HG03135 (cell line): ENCODE measurements around the gene SRPK1.

Experiments used
- ATAC-seq: cut with Tn5 transposase; IDR thresholded peaks from one replicate; pipeline ENCODE4 v1.9.1; 2021; ENCODE audit warnings: mild to moderate bottlenecking, moderate library complexity; ENCODE audit not compliant: unreplicated experiment

Gene SRPK1

GRCh38 chr6:35903679-35904078 lies 17.2 kb downstream of the SRPK1 start:
- no peak for ATAC-seq

GRCh38 chr6:35900448-35900847 lies 20.4 kb downstream of the SRPK1 start:
- no peak for ATAC-seq

GRCh38 chr6:35898003-35898402 lies 22.9 kb downstream of the SRPK1 start:
- ATAC-seq, result no peak

GRCh38 chr6:35897486-35897885 lies 23.4 kb downstream of the SRPK1 start:
- ATAC-seq, result no peak

- ATAC-seq, result no peak
These were observed 23.9 kb downstream of the SRPK1 start for GRCh38 chr6:35897036-35897435.

- no peak for ATAC-seq
These were observed 24.7 kb downstream of the SRPK1 start for GRCh38 chr6:35896228-35896627.

GRCh38 chr6:35895560-35895959 lies 25.3 kb downstream of the SRPK1 start:
- no peak for ATAC-seq

GRCh38 chr6:35894776-35895175 lies 26.1 kb downstream of the SRPK1 start:
- ATAC-seq, result no peak

GRCh38 chr6:35893246-35893645 lies 27.7 kb downstream of the SRPK1 start:
- no peak for ATAC-seq

- no peak for ATAC-seq
These were observed 28.4 kb downstream of the SRPK1 start for GRCh38 chr6:35892482-35892881.

- ATAC-seq, result no peak
These were observed 41.7 kb downstream of the SRPK1 start for GRCh38 chr6:35879151-35879550.

GRCh38 chr6:35876902-35877301 lies 44.0 kb downstream of the SRPK1 start:
- no peak for ATAC-seq

GRCh38 chr6:35874730-35875129 lies 46.2 kb downstream of the SRPK1 start:
- ATAC-seq, result no peak

GRCh38 chr6:35859367-35859766 lies 61.5 kb downstream of the SRPK1 start:
- ATAC-seq, result no peak

- ATAC-seq, result no peak
These were observed 63.0 kb downstream of the SRPK1 start for GRCh38 chr6:35857853-35858252.

- no peak for ATAC-seq
These were observed 64.6 kb downstream of the SRPK1 start for GRCh38 chr6:35856250-35856649.

GRCh38 chr6:35852994-35853393 lies 67.9 kb downstream of the SRPK1 start:
- no peak for ATAC-seq

- ATAC-seq, result no peak
These were observed 70.7 kb downstream of the SRPK1 start for GRCh38 chr6:35850208-35850607.

- ATAC-seq, result no peak
These were observed 76.6 kb downstream of the SRPK1 start for GRCh38 chr6:35844290-35844689.

GRCh38 chr6:35842381-35842780 lies 78.5 kb downstream of the SRPK1 start:
- ATAC-seq, result no peak

- ATAC-seq, result no peak
These were observed 81.9 kb downstream of the SRPK1 start for GRCh38 chr6:35839019-35839418.

GRCh38 chr6:35833536-35833935 lies 87.4 kb downstream of the SRPK1 start:
- ATAC-seq, result no peak

- ATAC-seq, result no peak
These were observed 89.5 kb downstream of the SRPK1 start for GRCh38 chr6:35831257-35832007.
